ENCODE data around the gene ERGIC1. TPM values are rescaled to one million over a fixed set of nuclear protein-coding genes. Genes with fewer than 3 reads are reported as not detected.
A peak's percentile ranks its signal among the peaks of the same experiment; 100 is the strongest.

ERGIC1 gene
- total RNA-seq, 1 experiment from 2014 or later: 77.0 TPM

GRCh38 chr5:172931001-172931536 lies 97.0 kb downstream of the ERGIC1 start:
- Histone ChIP-seq H4K8ac (replicated peaks; ENCODE audit: insufficient read length, low read depth, low read length) (no peak overlapping the region), H3K56ac (ENCODE audit: insufficient read length, low read depth, low read length) (no peak overlapping the region), H3K23me2 (ENCODE audit: insufficient read length, low read depth, low read length, poor library complexity, severe bottlenecking) (no peaks in the 10 kb centered on the region), H3K79me2 (ENCODE audit: insufficient read depth, low read length) (no peaks in the 10 kb centered on the region), H2BK12ac (ENCODE audit: insufficient read length, low read depth, low read length) (no peak overlapping the region), H3K23ac (ENCODE audit: insufficient read length, low read depth, low read length) (no peak overlapping the region), H3K18ac (ENCODE audit: insufficient read length, low read depth, low read length) (no peak overlapping the region), H2BK5ac (ENCODE audit: insufficient read length, low read length) (no peak overlapping the region), H3K14ac (ENCODE audit: insufficient read depth, low read length) (no peak overlapping the region), H2AFZ (ENCODE audit: low read length) (no peak overlapping the region), H3K9me3 (ENCODE audit: control insufficient read depth, low read depth, low read length) (no peaks in the 10 kb centered on the region), H2BK15ac (ENCODE audit: low read depth, low read length) (no peak overlapping the region), H2BK120ac (ENCODE audit: low read depth, low read length, poor library complexity, severe bottlenecking) (no peak overlapping the region), H3K9ac (ENCODE audit: extremely low read depth, insufficient read length, low read length) (no peak overlapping the region), H4K5ac (ENCODE audit: insufficient read length, low read depth, low read length) (no peak overlapping the region), H2BK20ac (ENCODE audit: low read depth, low read length, poor library complexity, severe bottlenecking) (no peak overlapping the region), H2AK5ac (ENCODE audit: insufficient read length, low read length) (no peak overlapping the region), H4K91ac (ENCODE audit: insufficient read length, low read depth, low read length) (no peak overlapping the region), H3K27me3 (ENCODE audit: insufficient read depth, low read length) (no peaks in the 10 kb centered on the region), H3K79me1 (ENCODE audit: insufficient read depth, low read depth, low read length, poor library complexity, severe bottlenecking) (no peaks in the 10 kb centered on the region), H3K4me1 (ENCODE audit: insufficient read depth, low read length) (no peaks in the 10 kb centered on the region), H4K20me1 (ENCODE audit: control insufficient read depth, insufficient read depth, insufficient read length) (no peaks in the 10 kb centered on the region), H3T11ph (ENCODE audit: low read length) (no peak overlapping the region), H3K4me2 (ENCODE audit: insufficient read depth, insufficient read length, low read length) (no peak overlapping the region), H3K27ac (ENCODE audit: insufficient read length, low read depth, low read length) (no peak overlapping the region), H3K4ac (ENCODE audit: low read depth, low read length) (no peak overlapping the region)
- peaks cover 15 to 46% (median 43%) of the 10 kb centered on the region in 3 experiments; a peak in 6 of 7 replicates for H3K36me3 Mint-ChIP-seq (ENCODE audit: insufficient read depth in 1 of 3, low read depth in 3 of 3)
- no peak for TF ChIP-seq CTCF (conservative IDR thresholded peaks at IDR 0.05)
- no peaks in the 10 kb centered on the region for H3K9me3 Mint-ChIP-seq
- no peaks in the 10 kb centered on the region for H3K27me3 Mint-ChIP-seq (ENCODE audit: low read depth)
- DNase-seq: no peak
- H3K27ac Mint-ChIP-seq: peak overlapping the region in 1 of 3 experiments; percentile 36; a peak in 2 of 7 replicates
- WGBS (ENCODE audit: extremely low coverage, insufficient read length, low lambda C conversion rate): no CpG with 5 or more reads among the region's 9 CpGs
- peaks cover 8 to 23% of the 10 kb centered on the region in 2 experiments for H3K4me1 Mint-ChIP-seq
- H3K4me3 Mint-ChIP-seq: no peak overlapping the region

Measured in H9 (cell line).